HCT116 (cell line): ENCODE measurements around the gene MTURN. TPM values are rescaled to one million over a fixed set of nuclear protein-coding genes. Genes with fewer than 3 reads are reported as not detected.

Experiments
- ATAC-seq: fragments of 200-7000 bp; cut with Tn5 transposase; 2 replicates; pipeline ENCODE4 v1.9.1; 2020; ENCODE audit warnings: mild to moderate bottlenecking, moderate library complexity
- BruUV-seq: library from RNA; stranded (reverse); fragments of 400-500 nt; replicated peaks from 2 replicates; lab custom pipeline; 2021; lab: Mats Ljungman, UMichigan
- CTCF ChIA-PET: fragments of 300-600 bp; sonication (Branson Sonifier 250); formaldehyde crosslinking; loops from one replicate; lab custom pipeline; 2021; ENCODE audit warnings: antibody characterized with exemption; lab: Charles Lee
- POLR2A ChIA-PET: fragments of 300-600, 350-600 bp; sonication (Branson Sonifier 250); formaldehyde crosslinking; loops from one replicate; lab custom pipeline; 2021; ENCODE audit warnings: antibody characterized with exemption; lab: Charles Lee
- RAD21 ChIA-PET, 2 experiments: fragments of 300-600 bp; sonication (Branson Sonifier 250); formaldehyde crosslinking; loops; one replicate each; lab custom pipeline; 2023; ENCODE audit warnings: low total read pairs in 2 of 2; ENCODE audit not compliant: uncharacterized antibody in 2 of 2, unreplicated experiment in 2 of 2, low non-redundant PET in 1 of 2; lab: Charles Lee
- DNase-seq: peaks from one replicate; pipeline ENCODE4 v3.0.0-alpha.2; 2010; ENCODE audit warnings: low read depth, low spot score
- H2AFZ ChIP-seq: fragments of 200-600 bp; shearing (Covaris generic), sonication (generic); 2 replicates; pipeline ENCODE4 v1.6.1; 2017; ENCODE audit warnings: low read depth, mixed run types, mixed read lengths, antibody characterized with exemption, low read length; ENCODE audit not compliant: poor library complexity, severe bottlenecking
- H3K27ac ChIP-seq: 2 replicates; pipeline ENCODE4 v1.5.1; 2012; ENCODE audit warnings: low read depth, low read length
- H3K27me3 ChIP-seq: fragments of 200-600 bp; sonication (generic); 2 replicates; pipeline ENCODE4 v1.6.1; 2016; ENCODE audit warnings: mixed run types, low read length, mixed read lengths; ENCODE audit not compliant: insufficient read depth
- H3K36me3 ChIP-seq, 2 experiments: fragments of 200-500 bp in 1 of 2; fragments of 200-600 bp in 1 of 2; sonication (Bioruptor generic) in 1 of 2; sonication (generic) in 1 of 2; 2 replicates each; pipeline versions ENCODE4 v1.5.1 to v1.6.1; 2014 to 2016; ENCODE audit warnings: low read length in 2 of 2, inconsistent platforms in 1 of 2, mixed read lengths in 1 of 2, mixed run types in 1 of 2; ENCODE audit not compliant: insufficient read depth in 2 of 2, control insufficient read depth in 1 of 2
- H3K4me1 ChIP-seq, 2 experiments: fragments of 200-600 bp in 1 of 2; sonication (generic) in 1 of 2; 2 replicates each; pipeline versions ENCODE4 v1.5.1 to v1.6.1; 2012 to 2017; ENCODE audit warnings: low read length in 2 of 2, inconsistent platforms in 1 of 2, mild to moderate bottlenecking in 1 of 2, mixed read lengths in 1 of 2, mixed run types in 1 of 2, moderate library complexity in 1 of 2; ENCODE audit not compliant: insufficient read depth in 2 of 2, control insufficient read depth in 1 of 2
- H3K4me2 ChIP-seq: fragments of 200-600 bp; sonication (generic); 2 replicates; pipeline ENCODE4 v1.6.1; 2017; ENCODE audit warnings: mixed run types, low read length, mixed read lengths
- H3K4me3 ChIP-seq, 2 experiments: fragments of 200-600 bp in 1 of 2; sonication (generic) in 1 of 2; replicated peaks in 1 of 2; 2 replicates each; pipeline ENCODE4 v1.5.1; 2011 to 2016; ENCODE audit warnings: low read length in 2 of 2, control low read depth in 1 of 2, low read depth in 1 of 2, mild to moderate bottlenecking in 1 of 2, mixed read lengths in 1 of 2, mixed run types in 1 of 2
- H3K79me2 ChIP-seq: fragments of 200-600 bp; sonication (generic); 2 replicates; pipeline ENCODE4 v1.6.1; 2017; ENCODE audit warnings: mild to moderate bottlenecking, mixed run types, low read length, moderate library complexity, mixed read lengths; ENCODE audit not compliant: insufficient read depth
- H3K9ac ChIP-seq: fragments of 200-600 bp; sonication (generic); 2 replicates; pipeline ENCODE4 v1.6.1; 2016; ENCODE audit warnings: low read length, mixed read lengths
- H3K9me2 ChIP-seq: fragments of 200-600 bp; sonication (generic), shearing (Covaris generic); 2 replicates; pipeline ENCODE4 v1.6.1; 2017; ENCODE audit warnings: mixed run types, mild to moderate bottlenecking, moderate library complexity; ENCODE audit not compliant: insufficient read depth
- H3K9me3 ChIP-seq, 2 experiments: fragments of 200-500 bp in 1 of 2; fragments of 200-600 bp in 1 of 2; sonication (Bioruptor generic) in 1 of 2; sonication (generic) in 1 of 2; 2 replicates each; pipeline ENCODE4 v1.6.1; 2014 to 2017; ENCODE audit warnings: low read length in 2 of 2, mixed read lengths in 2 of 2, inconsistent platforms in 1 of 2, low read depth in 1 of 2, mild to moderate bottlenecking in 1 of 2, mixed run types in 1 of 2, moderate library complexity in 1 of 2; ENCODE audit not compliant: control insufficient read depth in 1 of 2, insufficient read depth in 1 of 2
- H4K20me1 ChIP-seq: fragments of 200-600 bp; sonication (generic), shearing (Covaris generic); 2 replicates; pipeline ENCODE4 v1.6.1; 2017; ENCODE audit warnings: mixed run types, mild to moderate bottlenecking, moderate library complexity; ENCODE audit not compliant: insufficient read depth
- CBX3 ChIP-seq: IDR thresholded peaks from 2 replicates; pipeline ENCODE4 v1.6.1; 2012; ENCODE audit warnings: low read depth
- CEBPB ChIP-seq: IDR thresholded peaks from 2 replicates; pipeline ENCODE4 v1.6.1; 2012; ENCODE audit warnings: low read depth
- ELF1 ChIP-seq: IDR thresholded peaks from 2 replicates; pipeline ENCODE4 v1.6.1; 2012; ENCODE audit warnings: low read depth, borderline replicate concordance
- EZH2phosphoT487 ChIP-seq: fragments of 200-600 bp; IDR thresholded peaks from 2 replicates; pipeline ENCODE4 v1.6.1; 2018; ENCODE audit warnings: antibody characterized with exemption, borderline replicate concordance
- FOSL1 ChIP-seq: IDR thresholded peaks from 2 replicates; pipeline ENCODE4 v1.6.1; 2012; ENCODE audit warnings: low read depth
- POLR2AphosphoS5 ChIP-seq: IDR thresholded peaks from 2 replicates; pipeline ENCODE4 v1.6.1; 2011; ENCODE audit warnings: mild to moderate bottlenecking, low read depth, low read length, moderate library complexity
- ZFX ChIP-seq: fragments of 450-650 bp; IDR thresholded peaks from 2 replicates; pipeline ENCODE4 v1.6.1; 2017
- ZNF274 ChIP-seq: fragments of 200-500 bp; sonication (Bioruptor generic); IDR thresholded peaks from 2 replicates; pipeline ENCODE4 v1.6.1; 2014; ENCODE audit warnings: mild to moderate bottlenecking, low read depth, low read length, inconsistent platforms
- intact Hi-C: fragments of 100-400 bp; cut with micrococcal nuclease; formaldehyde crosslinking; loops from 2 replicates; pipeline ENCODE4 v1.10.0; 2022
- total RNA-seq: library from RNA; stranded (reverse); gene quantifications from one replicate; pipeline ENCODE4 v1.2.1, GENCODE V29; 2021; ENCODE audit not compliant: unreplicated experiment
- TF ChIP-seq, protein P1 (sequence below), 3 experiments: fragments of 200-600 bp in 1 of 3; sonication (generic) in 1 of 3; IDR thresholded peaks in 2 of 3; conservative IDR thresholded peaks in 1 of 3; 2 replicates each; pipeline ENCODE4 v1.5.1; 2012 to 2017; ENCODE audit warnings: low read depth in 2 of 3, low read length in 2 of 3, antibody characterized with exemption in 1 of 3, borderline replicate concordance in 1 of 3, control low read depth in 1 of 3, mild to moderate bottlenecking in 1 of 3, mixed read lengths in 1 of 3, mixed run types in 1 of 3, moderate library complexity in 1 of 3; ENCODE audit not compliant: insufficient read depth in 1 of 3

MTURN gene
- total RNA-seq, 1 experiment from 2014 or later, result 7.5 TPM

DNA sequence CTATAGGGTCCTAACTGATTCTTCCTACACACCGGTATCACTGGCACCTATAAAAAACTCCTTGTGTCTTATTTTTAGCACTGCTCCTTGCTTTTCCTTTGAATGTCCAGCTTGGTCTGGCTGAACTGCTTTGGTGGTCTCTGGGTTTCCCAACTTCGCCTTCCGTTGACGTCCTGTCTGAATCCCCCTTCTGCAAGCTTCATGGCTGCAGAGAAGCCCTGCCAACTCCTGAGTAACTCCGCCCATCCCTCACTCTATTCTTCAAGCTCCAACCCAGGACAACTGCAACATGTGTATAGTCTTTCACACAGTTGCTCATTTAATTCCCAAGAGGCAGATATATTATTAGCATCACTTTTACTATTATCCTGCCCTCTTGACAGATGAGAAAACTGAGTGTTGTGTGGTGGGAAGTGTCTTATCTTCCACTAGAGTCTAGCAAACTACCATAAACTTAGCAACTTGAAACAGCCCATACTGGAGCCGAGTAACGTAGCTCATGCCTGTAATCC is 40.9 kb downstream of the MTURN start:
- no peak overlapping the region for H3K4me3 ChIP-seq
- no peak overlapping the region for H3K4me2 ChIP-seq
- H3K9ac ChIP-seq, result no peak overlapping the region
- no peak overlapping the region for H2AFZ ChIP-seq
- no peak for DNase-seq
- no peaks in the 10 kb centered on the region for H3K36me3 ChIP-seq
- POLR2A ChIA-PET, result no interaction called here
- H3K9me2 ChIP-seq, result no peaks in the 10 kb centered on the region
- intact Hi-C loops, result no loop called here
- no TSS peak for BruUV-seq
- H4K20me1 ChIP-seq, result no peaks in the 10 kb centered on the region
- TF ChIP-seq POLR2AphosphoS5 (no peak), CBX3 (no peak), CEBPB (no peak), ZNF274 (no peak), FOSL1 (no peak), ZFX (no peak), ELF1 (no peak), EZH2phosphoT487 (no peak)
- TF ChIP-seq, protein P1, sequence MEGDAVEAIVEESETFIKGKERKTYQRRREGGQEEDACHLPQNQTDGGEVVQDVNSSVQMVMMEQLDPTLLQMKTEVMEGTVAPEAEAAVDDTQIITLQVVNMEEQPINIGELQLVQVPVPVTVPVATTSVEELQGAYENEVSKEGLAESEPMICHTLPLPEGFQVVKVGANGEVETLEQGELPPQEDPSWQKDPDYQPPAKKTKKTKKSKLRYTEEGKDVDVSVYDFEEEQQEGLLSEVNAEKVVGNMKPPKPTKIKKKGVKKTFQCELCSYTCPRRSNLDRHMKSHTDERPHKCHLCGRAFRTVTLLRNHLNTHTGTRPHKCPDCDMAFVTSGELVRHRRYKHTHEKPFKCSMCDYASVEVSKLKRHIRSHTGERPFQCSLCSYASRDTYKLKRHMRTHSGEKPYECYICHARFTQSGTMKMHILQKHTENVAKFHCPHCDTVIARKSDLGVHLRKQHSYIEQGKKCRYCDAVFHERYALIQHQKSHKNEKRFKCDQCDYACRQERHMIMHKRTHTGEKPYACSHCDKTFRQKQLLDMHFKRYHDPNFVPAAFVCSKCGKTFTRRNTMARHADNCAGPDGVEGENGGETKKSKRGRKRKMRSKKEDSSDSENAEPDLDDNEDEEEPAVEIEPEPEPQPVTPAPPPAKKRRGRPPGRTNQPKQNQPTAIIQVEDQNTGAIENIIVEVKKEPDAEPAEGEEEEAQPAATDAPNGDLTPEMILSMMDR (IDR thresholded peaks at IDR 0.05 in 2 of 3, conservative IDR thresholded peaks at IDR 0.05 in 1 of 3; ENCODE audit: borderline replicate concordance in 1 of 3, insufficient read depth in 1 of 3, low read depth in 2 of 3, low read length in 2 of 3), result no peak
- TF ChIP-seq, all 23 proteins: peak for 0
- Histone ChIP-seq H3K27me3 (no peaks in the 10 kb centered on the region), H3K79me2 (no peaks in the 10 kb centered on the region), H3K27ac (no peak overlapping the region), H3K9me3 (no peaks in the 10 kb centered on the region), H3K4me1 (peaks cover 0 to 4% of the 10 kb centered on the region in 2 experiments; a peak in 1 of 4 replicates)
- no peak for ATAC-seq
- CTCF ChIA-PET, result no interaction called here
- RAD21 ChIA-PET, result no interaction called here
